Measurements from ENCODE around the gene VPS51.
"Not testable (repeated sequence)": the region's sequence is repeated elsewhere in the genome, so short reads cannot be mapped to it uniquely, and the experiment has no call there.

VPS51 gene

DNA sequence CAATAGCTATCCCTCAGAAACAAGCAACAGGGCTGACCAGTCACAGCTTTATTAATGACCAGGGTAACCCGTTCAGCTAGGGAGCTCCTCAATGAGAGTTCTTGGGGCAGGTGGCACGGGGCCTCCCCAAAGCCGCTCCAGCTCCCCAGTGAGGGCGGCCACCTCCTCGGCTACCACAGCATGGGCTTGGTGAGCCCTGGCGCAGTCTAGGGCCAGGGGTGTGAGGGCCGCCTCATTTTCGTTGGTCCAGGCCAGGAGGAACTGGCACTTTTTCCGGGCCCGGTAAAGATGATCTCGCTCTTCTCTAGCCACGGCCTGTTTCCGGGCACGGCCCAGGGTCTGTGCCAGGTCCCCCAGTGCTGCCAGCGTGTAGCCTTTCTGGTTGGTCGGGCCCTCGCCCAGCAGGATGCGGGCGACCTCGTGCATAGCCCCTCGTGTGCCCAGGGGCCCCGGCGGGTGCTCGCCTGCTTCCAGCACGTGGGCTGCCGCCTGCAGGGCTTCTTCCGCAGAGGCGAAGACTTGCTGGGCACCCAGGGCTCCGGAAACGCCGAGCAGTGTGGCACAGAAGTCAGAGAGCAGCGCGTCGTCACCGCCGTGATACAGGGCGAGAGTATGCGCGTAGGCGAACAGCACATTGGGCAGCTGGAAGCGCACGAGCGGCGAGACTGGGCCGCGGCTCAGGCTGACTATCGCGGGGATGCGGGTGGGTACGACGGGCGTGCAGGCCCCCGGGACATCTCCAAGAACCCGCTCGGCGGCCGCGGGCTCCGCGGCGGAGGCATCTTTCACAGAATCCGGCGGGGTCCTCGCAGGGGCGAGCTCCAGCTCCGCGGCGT, 20.6 kb downstream of the VPS51 start:
- peak overlapping the region; percentile 60 to 95 (median 90) for H3K27ac ChIP-seq
- H3K4me3 ChIP-seq: peak overlapping the region; percentile 50 to 88 (median 77)

DNA sequence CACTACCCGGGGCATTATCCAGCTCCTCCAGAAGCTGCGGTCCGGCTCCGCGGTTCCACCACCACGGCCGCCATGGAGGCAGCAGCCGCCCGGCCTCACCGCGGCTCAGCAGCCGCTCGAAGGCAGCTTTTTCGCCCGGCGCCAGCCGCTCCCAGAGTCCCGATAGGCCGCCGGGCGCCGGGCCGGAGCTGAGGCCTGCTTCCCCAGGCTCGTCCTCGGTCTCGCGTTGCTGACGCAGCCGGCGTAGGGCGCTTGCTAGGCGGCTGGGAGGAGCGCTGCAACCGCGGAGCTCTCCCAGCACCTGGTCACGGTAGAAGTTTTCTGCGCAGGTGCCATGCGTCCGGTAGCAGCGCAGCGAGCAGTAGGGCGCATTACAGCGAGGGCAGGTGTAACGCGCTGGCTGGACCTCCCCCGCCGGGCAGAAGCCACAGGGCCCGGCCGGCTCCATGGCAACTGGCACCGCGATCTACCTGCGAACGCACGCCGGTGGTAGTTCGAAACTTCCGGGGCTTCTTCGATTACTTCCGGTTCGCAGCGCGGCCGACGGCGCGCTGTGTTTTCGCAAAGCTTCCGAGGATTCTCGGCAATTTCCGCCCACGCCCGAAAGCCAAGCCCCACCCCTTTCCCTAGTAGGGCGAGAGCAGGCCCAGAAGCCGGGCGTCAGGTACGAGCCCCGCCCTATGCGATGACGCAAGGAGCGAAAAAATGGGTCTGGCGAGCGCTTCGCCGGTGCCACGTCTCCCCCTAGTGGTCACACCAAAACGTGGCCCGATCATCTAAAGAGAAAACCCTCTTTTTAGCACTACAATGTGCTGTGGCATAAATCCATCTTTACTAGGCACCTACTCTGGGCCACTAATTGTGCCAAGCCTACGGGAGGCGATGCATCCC, 21.4 kb downstream of the VPS51 start, which contains the start of gene ZNHIT2:
Gene ZNHIT2, minus strand, starts transcription at position 496 of the 891 bp plus-strand sequence. Its CDS starts 48 bp downstream, at position 448.
- H3K27ac ChIP-seq: peak within 1 kb of the TSS; percentile 60 to 95 (median 90)

GRCh38 chr11:65118097-65118837, 22.3 kb downstream of the VPS51 start:
- peak overlapping the region in 1 of 7 experiments; percentile 86 for H3K4me3 ChIP-seq
- H3K27ac ChIP-seq: peak overlapping the region in 6 of 21 experiments; percentile 6 to 92 (median 56)

More for the DNA sequence above, 21.4 kb downstream of the VPS51 start, which contains the start of gene ZNHIT2:
- peak within 1 kb of the TSS; percentile 50 to 88 (median 77) for H3K4me3 ChIP-seq

- peak overlapping the region in 4 of 21 experiments; percentile 25 to 65 (median 28) for H3K27ac ChIP-seq
- H3K4me3 ChIP-seq: not testable (repeated sequence)
Observed at GRCh38 chr11:65118891-65119669, 23.1 kb downstream of the VPS51 start.

GRCh38 chr11:65119670-65119995, 23.6 kb downstream of the VPS51 start:
- peak overlapping the region in 5 of 21 experiments; percentile 4 to 97 (median 30) for H3K27ac ChIP-seq

DNA sequence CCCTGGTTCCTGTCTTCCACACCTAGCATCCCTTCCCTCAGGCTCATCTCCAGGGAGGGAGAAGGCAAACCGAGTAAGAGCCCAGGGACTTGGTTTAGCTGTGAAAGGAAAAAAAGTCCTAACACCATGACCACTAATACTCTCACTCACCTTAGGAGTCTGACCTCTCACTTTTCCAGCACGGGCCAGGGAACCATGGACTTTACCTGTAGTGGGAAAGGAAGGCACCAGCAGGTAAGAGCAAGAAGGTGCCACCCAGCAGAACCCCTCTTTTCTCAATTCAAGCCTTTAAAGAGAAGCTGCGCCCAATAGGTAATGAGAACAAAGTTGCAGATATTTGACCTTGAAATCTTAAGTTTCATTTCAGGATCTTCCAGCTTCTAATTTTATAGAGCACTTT, 24.8 kb downstream of the VPS51 start:
- Histone ChIP-seq H3K4me3 (peak overlapping the region; percentile 66 to 98 (median 91)), H3K27ac (peak overlapping the region in 15 of 21 experiments; percentile 83 to 97 (median 92))

More at GRCh38 chr11:65119670-65119995, 23.6 kb downstream of the VPS51 start:
- H3K4me3 ChIP-seq: no peak overlapping the region

- Histone ChIP-seq H3K4me3 (peak overlapping the region; percentile 66 to 98 (median 91)), H3K27ac (peak overlapping the region; percentile 76 to 97 (median 92))
Observed at GRCh38 chr11:65121447-65121864, 25.4 kb downstream of the VPS51 start.

DNA sequence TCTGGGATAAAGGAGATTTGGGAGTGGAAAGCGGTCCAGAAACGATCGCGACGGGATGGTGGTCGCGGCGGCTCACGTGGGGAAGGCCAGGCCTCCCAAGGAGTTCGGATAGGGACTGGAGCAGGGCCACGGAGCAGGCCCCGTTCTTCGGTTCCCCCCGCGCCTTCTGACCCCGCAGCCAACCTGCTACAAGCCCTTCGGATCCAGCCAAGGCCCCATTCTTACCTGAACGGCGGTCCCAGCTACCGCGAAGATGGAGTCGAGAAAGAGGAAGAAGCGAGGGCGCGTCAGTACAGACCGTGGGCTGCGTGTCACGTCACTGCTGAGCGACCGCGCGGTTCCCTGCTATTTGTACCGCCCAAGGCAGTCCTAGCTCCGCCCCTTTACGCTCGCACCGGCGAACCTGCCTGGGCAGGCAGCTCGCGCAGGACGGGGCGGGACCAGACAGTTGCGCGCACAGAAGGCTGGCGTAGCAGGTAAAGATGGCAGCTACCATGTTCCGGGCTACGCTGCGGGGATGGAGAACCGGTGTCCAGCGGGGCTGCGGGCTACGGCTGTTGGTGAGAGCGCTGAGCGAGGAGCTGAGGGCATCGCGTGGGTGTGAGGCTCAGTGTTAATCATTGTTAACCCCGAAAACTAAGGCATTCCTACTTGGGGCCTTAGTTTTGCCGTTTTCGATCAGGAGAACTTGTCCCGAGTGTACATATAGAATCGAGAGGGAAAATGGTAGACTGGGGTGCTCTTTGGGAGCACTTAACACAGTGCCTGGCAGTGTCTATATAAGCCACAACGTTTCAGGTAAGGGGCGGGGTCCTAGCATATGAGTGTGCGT, 26.1 kb downstream of the VPS51 start, which contains the start of the genes FAU and MRPL49:
Gene FAU, minus strand, starts transcription at position 270 of the 832 bp plus-strand sequence. CDS start 321 bp downstream, outside the sequence.
Gene MRPL49, plus strand, starts transcription at position 457 of the 832 bp plus-strand sequence. Its CDS starts 26 bp downstream, at position 483.
- peak within 1 kb of the TSS; percentile 66 to 98 (median 91) for H3K4me3 ChIP-seq
- H3K27ac ChIP-seq: peak within 1 kb of the TSS; percentile 76 to 97 (median 92)

DNA sequence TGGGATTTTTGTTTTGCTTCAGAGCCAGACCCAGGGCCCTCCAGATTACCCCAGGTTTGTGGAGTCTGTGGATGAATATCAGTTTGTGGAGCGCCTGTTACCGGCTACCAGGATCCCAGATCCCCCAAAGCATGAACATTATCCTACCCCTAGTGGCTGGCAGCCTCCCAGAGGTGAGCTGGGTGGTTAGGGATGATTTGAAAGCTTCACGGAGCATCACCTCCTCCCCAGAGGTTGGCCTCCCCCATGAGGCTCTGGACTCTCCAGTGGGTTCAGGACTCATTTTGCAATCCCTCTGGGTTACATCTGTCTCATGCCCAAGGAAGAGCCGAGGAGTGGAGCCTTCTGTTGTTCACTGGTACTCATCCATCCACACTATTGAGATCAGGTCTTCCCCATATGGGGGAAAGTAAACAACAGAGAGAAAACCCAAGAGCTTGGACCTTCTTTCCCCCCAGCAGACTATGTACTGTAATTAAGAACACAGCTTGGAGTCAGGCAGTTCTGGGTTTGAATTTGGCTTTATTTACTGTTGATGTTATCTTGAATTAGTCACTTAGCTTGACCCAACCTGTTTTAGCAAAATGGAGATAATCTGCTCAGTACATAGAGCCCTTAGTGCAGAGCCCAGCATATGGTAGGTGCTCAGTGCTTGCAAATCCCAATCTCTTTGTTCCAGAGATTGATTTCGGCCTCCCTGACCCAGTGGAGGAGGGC, 28.6 kb downstream of the VPS51 start:
- Histone ChIP-seq H3K27ac (no peak overlapping the region), H3K4me3 (no peak overlapping the region)

GRCh38 chr11:65125197-65126056, 29.4 kb downstream of the VPS51 start:
- no peak overlapping the region for H3K27ac ChIP-seq
- H3K4me3 ChIP-seq: no peak overlapping the region

DNA sequence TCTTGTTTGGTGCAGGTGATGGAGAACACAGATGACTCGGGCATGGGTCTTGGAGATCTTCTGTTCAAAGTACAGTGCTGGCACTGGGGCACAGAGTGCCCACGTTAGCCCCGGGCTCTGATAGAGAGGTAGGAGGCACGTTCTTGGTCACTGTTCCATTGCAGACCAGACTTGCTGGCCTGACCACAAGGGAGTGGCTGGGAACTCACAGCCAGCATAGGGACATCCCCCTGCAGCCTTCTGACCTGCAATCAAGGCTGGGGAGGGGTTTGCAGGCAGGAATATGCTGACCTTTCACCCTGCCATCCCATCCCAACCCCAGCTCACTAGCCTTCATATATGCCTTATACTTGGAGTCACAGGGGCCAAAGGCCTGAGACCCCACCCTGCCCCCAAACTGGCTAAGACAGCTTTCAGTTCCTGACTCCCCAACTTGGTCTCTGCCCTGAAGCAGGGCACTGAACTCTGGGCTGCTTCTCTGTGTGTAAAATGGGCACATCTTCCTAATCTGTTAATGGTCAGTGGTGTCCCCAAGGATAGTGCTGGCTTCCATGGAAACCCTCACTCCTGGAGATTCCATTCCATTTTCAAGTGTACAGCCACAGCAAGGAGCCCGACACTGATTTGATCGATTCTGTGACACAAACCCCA, 30.7 kb downstream of the VPS51 start:
- Histone ChIP-seq H3K27ac (no peak overlapping the region), H3K4me3 (no peak overlapping the region)

DNA sequence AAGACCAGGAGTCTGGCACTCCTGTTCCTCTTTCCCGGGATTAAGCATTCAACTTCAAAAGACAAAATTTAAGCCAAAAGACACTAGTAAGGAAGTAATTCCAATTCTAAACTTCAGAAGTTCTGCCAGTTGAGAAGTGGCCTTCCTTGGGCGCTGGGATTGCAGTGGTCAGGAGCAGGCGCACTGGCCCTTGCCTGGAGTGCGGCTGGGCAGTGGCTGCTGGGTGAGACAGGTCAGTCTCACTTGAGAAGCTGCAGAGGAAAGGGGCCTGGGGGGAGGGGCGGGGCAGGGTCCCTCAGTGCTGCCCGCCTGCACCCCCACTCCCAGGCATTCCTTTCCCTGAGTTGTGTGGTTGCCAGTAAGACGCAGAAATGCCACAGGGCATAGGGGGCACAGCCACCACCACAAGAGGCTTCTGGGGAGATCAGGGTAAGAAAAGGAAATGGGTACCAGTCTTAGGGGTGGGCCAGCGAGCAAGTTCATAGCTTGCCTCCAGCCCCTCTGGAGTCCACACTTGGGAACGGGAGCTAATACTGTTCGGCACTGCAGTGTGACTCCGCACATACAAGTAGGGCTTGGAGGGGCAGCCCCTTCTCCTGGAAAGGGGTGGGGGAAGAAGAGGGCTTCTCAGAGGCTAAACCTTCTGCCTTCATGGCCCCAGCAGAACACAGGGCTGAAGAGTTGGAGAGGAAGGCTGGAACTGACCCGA, 31.6 kb downstream of the VPS51 start:
- no peak overlapping the region for H3K4me3 ChIP-seq

DNA sequence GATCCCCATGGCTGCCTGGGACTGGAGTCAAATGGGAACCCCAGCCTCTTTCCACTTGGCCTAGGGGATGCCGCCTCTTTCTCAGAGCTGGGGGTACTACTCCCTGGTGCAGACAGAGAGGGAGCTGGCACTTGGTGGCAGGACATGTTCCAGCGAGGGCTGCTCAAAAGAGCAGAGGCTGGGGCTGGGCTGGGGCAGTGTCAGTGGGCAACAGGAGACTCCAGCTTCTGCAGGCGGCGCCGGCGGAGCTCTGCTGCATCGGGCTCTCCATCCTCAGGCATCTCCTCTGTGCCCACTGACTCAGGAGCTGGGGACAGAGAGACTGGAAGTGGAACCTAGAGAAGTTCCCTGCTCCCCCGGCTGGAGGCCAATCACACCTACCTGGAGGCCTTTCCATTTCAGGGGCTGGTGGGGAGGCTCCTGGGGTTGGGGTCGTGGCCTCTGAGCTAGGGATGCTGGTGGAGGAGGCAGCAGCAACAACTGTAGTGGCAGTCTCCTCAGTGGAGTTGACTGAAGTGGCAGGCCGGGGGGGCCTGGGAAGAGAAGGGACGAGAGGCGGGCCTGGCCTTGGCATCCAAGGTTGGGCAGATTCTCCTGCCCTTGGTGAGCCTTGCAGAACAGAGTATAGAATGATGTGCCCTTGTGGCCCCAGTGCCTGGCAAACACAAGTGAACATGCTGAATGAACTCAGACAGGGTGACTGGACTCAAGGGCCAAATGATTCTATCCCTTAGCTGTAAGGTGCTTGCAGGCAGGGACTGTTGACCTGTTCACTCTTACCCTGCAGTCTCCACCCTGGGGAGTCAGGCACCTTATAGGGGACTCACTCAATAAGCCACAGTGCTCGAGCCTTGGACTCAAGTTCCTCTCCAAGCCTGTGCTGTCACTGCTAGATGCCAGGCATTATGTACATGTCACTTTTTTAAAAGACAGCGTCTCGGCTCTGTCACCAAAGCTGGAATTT, 32.5 kb downstream of the VPS51 start:
- no peak overlapping the region for H3K4me3 ChIP-seq
- H3K27ac ChIP-seq: no peak overlapping the region

More for the DNA sequence above, 31.6 kb downstream of the VPS51 start:
- no peak overlapping the region for H3K27ac ChIP-seq
